ENCODE results near the gene PIK3CG.

DNA sequence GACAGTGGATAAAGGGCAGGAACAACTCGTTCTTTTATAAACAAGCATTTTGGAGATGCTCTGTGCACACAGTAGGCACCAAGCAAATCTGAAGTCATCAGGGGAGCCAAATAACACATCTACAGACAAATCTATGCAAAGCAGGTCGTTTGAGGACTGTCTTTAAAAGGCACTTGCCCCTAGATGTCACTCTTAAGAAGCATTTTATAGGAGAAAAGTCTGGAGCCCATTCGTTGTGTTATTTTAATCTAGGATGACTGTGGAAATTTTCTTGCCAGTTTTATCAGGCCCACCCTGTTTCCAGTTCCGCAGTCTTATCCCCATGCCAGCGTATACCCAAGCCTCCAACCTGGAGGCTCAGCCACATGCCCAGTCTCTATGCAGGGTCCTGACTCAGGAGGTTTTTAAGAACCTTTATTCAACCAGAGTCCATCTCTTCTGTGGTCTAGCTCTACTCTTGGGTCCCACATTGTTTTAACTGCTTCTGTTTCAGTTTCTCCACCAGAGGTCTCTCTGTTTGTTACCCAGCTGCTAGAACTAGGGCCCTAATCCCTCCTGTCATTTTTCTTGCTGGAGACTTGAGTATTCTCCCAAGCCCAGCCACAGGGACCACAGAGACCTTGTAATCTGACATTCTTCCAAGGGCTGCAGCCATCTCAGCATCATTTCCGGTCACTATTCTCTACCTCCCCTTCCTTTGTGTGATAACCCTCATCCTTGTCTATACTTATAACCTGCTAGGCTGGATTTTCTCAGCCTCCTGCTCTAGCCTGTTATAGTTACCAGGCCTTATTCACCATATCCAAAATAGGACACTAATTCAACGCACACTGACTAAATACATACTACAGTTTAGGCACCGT, 26.7 kb downstream of the PIK3CG start:
- TF ChIP-seq, protein P1, sequence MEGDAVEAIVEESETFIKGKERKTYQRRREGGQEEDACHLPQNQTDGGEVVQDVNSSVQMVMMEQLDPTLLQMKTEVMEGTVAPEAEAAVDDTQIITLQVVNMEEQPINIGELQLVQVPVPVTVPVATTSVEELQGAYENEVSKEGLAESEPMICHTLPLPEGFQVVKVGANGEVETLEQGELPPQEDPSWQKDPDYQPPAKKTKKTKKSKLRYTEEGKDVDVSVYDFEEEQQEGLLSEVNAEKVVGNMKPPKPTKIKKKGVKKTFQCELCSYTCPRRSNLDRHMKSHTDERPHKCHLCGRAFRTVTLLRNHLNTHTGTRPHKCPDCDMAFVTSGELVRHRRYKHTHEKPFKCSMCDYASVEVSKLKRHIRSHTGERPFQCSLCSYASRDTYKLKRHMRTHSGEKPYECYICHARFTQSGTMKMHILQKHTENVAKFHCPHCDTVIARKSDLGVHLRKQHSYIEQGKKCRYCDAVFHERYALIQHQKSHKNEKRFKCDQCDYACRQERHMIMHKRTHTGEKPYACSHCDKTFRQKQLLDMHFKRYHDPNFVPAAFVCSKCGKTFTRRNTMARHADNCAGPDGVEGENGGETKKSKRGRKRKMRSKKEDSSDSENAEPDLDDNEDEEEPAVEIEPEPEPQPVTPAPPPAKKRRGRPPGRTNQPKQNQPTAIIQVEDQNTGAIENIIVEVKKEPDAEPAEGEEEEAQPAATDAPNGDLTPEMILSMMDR (IDR thresholded peaks at IDR 0.05), result no peak
- TF ChIP-seq POLR2A (IDR thresholded peaks at IDR 0.05), result no peak
- no peak for TF ChIP-seq POLR2AphosphoS5 (IDR thresholded peaks at IDR 0.05)
